Liver (tissue), 4 donors: ENCODE results near the gene GRIN3A. TPM values are rescaled to one million over a fixed set of nuclear protein-coding genes. Genes with fewer than 3 reads are reported as not detected.

Experiments used
- polyA plus RNA-seq, 2 donors: library from polyadenylated mRNA; stranded (reverse) in 1 of 2; unstranded in 1 of 2; fragments of 200-250 nt in 1 of 2; fragments of >200 nt in 1 of 2; fragmentation: Nextera tagmentation in 1 of 2; extraction: Ambion mirVana in 1 of 2; gene quantifications; one replicate each; pipeline versions ENCODE4 v1.2.1 to v1.2.3, GENCODE V29; 2013 to 2015
- total RNA-seq, 2 donors: library from RNA; depleted of rRNA; stranded (reverse); fragments of >200 nt; gene quantifications; one replicate each; pipeline ENCODE4 v1.2.3, GENCODE V29; 2014
- donor health status: healthy.
- donor health status: healthy.
- donor health status: healthy.

GRIN3A gene
- total and polyA plus RNA-seq, 4 donors, result under 0.01 to 0.23 (median 0.09) TPM

Other genes starting within 250 kb of the GRIN3A start
- gene RNF20, start 204.8 kb downstream of the GRIN3A start, total RNA-seq, result 10 to 100 TPM; 12.7 to 13.9 TPM
- gene RNF20, start 204.8 kb downstream of the GRIN3A start, polyA plus RNA-seq, result 1 to 10 TPM; 8.3 to 9.1 TPM
- gene PPP3R2, start 143.7 kb downstream of the GRIN3A start, total RNA-seq, result under 1 TPM in 1 of 2 donors, not detected in 1; 0.08 TPM
- gene PPP3R2, start 143.7 kb downstream of the GRIN3A start, polyA plus RNA-seq, result not detected